ENCODE data around the gene SSBP3. TPM values are rescaled to one million over a fixed set of nuclear protein-coding genes. Genes with fewer than 3 reads are reported as not detected.

Gene SSBP3
- polyA plus RNA-seq, 1 experiment, result 34.3 TPM

- peak overlapping the region; percentile 27 for H3K4me3 ChIP-seq (ENCODE audit: low read depth, low read length)
These were observed 133.0 kb downstream of the SSBP3 start for GRCh38 chr1:54273092-54273794.

GRCh38 chr1:54272772-54273091, 133.5 kb downstream of the SSBP3 start:
- no peak for DNase-seq (ENCODE audit: low read depth, low spot score)
- POLR2A ChIA-PET, result interaction anchor here (0.6 to 2.2 kb wide), 9 partner anchors 19 to 216 kb away, joined by 3 to 13 read pairs (median 5); no protein-coding TSS in a partner anchor
- Histone ChIP-seq H3K4me3 (ENCODE audit: low read depth, low read length) (no peak overlapping the region), H3K27me3 (ENCODE audit: control insufficient read depth, insufficient read depth, low read length) (no peaks in the 10 kb centered on the region), H3K27ac (ENCODE audit: low read depth, low read length) (peak overlapping the region; percentile 83), H3K9me3 (ENCODE audit: control insufficient read depth, insufficient read depth, low read length) (no peaks in the 10 kb centered on the region; the same call in 1 of the 2 replicates)
- TF ChIP-seq CTCF (IDR thresholded peaks at IDR 0.05; ENCODE audit: low read depth, low read length), result no peak
- CTCF ChIA-PET, result interaction anchor here (0.6 to 2.1 kb wide), 15 partner anchors 9 to 217 kb away, joined by 3 to 15 read pairs (median 5); partner anchors contain the start of gene SSBP3

More at GRCh38 chr1:54273092-54273794, 133.0 kb downstream of the SSBP3 start:
- ChIA-PET CTCF (interaction anchor here (0.6 to 2.1 kb wide), 17 partner anchors 8 to 217 kb away, joined by 3 to 15 read pairs (median 4); partner anchors contain the start of gene SSBP3), POLR2A (interaction anchor here (0.5 to 2.2 kb wide), 9 partner anchors 20 to 216 kb away, joined by 3 to 13 read pairs (median 5); no protein-coding TSS in a partner anchor)
- peak; percentile 84 for TF ChIP-seq CTCF (IDR thresholded peaks at IDR 0.05; ENCODE audit: low read depth, low read length)
- Histone ChIP-seq H3K27me3 (ENCODE audit: control insufficient read depth, insufficient read depth, low read length) (no peaks in the 10 kb centered on the region), H3K27ac (ENCODE audit: low read depth, low read length) (peak overlapping the region; percentile 83), H3K9me3 (ENCODE audit: control insufficient read depth, insufficient read depth, low read length) (no peaks in the 10 kb centered on the region)
- peak; percentile 83 for DNase-seq (ENCODE audit: low read depth, low spot score)

- no peaks in the 10 kb centered on the region for H3K27me3 ChIP-seq (ENCODE audit: control insufficient read depth, insufficient read depth, low read length)
- no peaks in the 10 kb centered on the region; the same call in 1 of the 2 replicates for H3K9me3 ChIP-seq (ENCODE audit: control insufficient read depth, insufficient read depth, low read length)
- DNase-seq (ENCODE audit: low read depth, low spot score), result no peak
- POLR2A ChIA-PET, result interaction anchor here (0.6 to 2.2 kb wide), 4 partner anchors 19 to 164 kb away, joined by 3 to 7 read pairs (median 4); no protein-coding TSS in a partner anchor
- no peak overlapping the region for H3K27ac ChIP-seq (ENCODE audit: low read depth, low read length)
- CTCF ChIA-PET, result interaction anchor here (0.7 to 2.1 kb wide), 10 partner anchors 9 to 218 kb away, joined by 3 to 16 read pairs (median 6); no protein-coding TSS in a partner anchor
- no peak for TF ChIP-seq CTCF (IDR thresholded peaks at IDR 0.05; ENCODE audit: low read depth, low read length)
- H3K4me3 ChIP-seq (ENCODE audit: low read depth, low read length), result no peak overlapping the region
These were observed 134.1 kb downstream of the SSBP3 start for GRCh38 chr1:54272134-54272533.

- ChIA-PET POLR2A (no interaction called here), CTCF (interaction anchor here (1.0 kb wide), 1 partner anchor 147 kb away, joined by 3 read pairs; no protein-coding TSS in a partner anchor)
- TF ChIP-seq CTCF (IDR thresholded peaks at IDR 0.05; ENCODE audit: low read depth, low read length), result no peak
- Histone ChIP-seq H3K27me3 (ENCODE audit: control insufficient read depth, insufficient read depth, low read length) (no peaks in the 10 kb centered on the region), H3K4me3 (ENCODE audit: low read depth, low read length) (no peak overlapping the region), H3K9me3 (ENCODE audit: control insufficient read depth, insufficient read depth, low read length) (no peaks in the 10 kb centered on the region; the same call in 1 of the 2 replicates), H3K27ac (ENCODE audit: low read depth, low read length) (no peak overlapping the region)
- no peak for DNase-seq (ENCODE audit: low read depth, low spot score)
These were observed 134.9 kb downstream of the SSBP3 start for GRCh38 chr1:54271341-54271740.

GRCh38 chr1:54270543-54270942, 135.7 kb downstream of the SSBP3 start:
- no peak for DNase-seq (ENCODE audit: low read depth, low spot score)
- no peak overlapping the region for H3K27ac ChIP-seq (ENCODE audit: low read depth, low read length)
- ChIA-PET CTCF (interaction anchor here (0.6 kb wide), 1 partner anchor 46 kb away, joined by 7 read pairs; no protein-coding TSS in a partner anchor), POLR2A (no interaction called here)
- H3K9me3 ChIP-seq (ENCODE audit: control insufficient read depth, insufficient read depth, low read length), result no peaks in the 10 kb centered on the region; the same call in 1 of the 2 replicates
- H3K4me3 ChIP-seq (ENCODE audit: low read depth, low read length), result no peak overlapping the region
- TF ChIP-seq CTCF (IDR thresholded peaks at IDR 0.05; ENCODE audit: low read depth, low read length), result no peak
- no peaks in the 10 kb centered on the region for H3K27me3 ChIP-seq (ENCODE audit: control insufficient read depth, insufficient read depth, low read length)
